Transverse colon (tissue), 4 donors: ENCODE measurements around the gene NOBOX. TPM values are rescaled to one million over a fixed set of nuclear protein-coding genes. Genes with fewer than 3 reads are reported as not detected.

Experiments
- DNase-seq: peaks from one replicate; pipeline ENCODE4 v3.0.0-alpha.2; 2019
- H3K27ac ChIP-seq, 4 donors: fragments of 200-600 bp; sonication (generic); 2 replicates each; pipeline ENCODE4 v1.5.1; 2016 to 2018; ENCODE audit warnings: inconsistent platforms in 4 of 4
- H3K27me3 ChIP-seq: fragments of 200-600 bp; sonication (generic); 2 replicates; pipeline ENCODE4 v1.5.1; 2017; ENCODE audit warnings: inconsistent platforms
- H3K36me3 ChIP-seq, 4 donors: fragments of 200-600 bp; sonication (generic); 2 replicates each; pipeline ENCODE4 v1.5.1; 2017 to 2019; ENCODE audit warnings: inconsistent platforms in 4 of 4
- H3K4me1 ChIP-seq, 4 donors: fragments of 200-600 bp; sonication (generic); 2 replicates each; pipeline ENCODE4 v1.5.1; 2017 to 2020; ENCODE audit warnings: inconsistent platforms in 4 of 4
- H3K4me3 ChIP-seq, 4 donors: fragments of 200-600 bp; sonication (generic); 1 replicate in 1 of 4; 2 replicates in 3 of 4; pipeline versions ENCODE4 v1.5.1 to v1.6.1; 2017 to 2019; ENCODE audit warnings: inconsistent platforms in 4 of 4
- H3K9me3 ChIP-seq, 2 donors: fragments of 200-600 bp; sonication (generic); 2 replicates each; pipeline ENCODE4 v1.5.1; 2017 to 2019; ENCODE audit warnings: inconsistent platforms in 2 of 2
- CTCF ChIP-seq, 5 experiments: fragments of 200-600 bp in 3 of 5; fragments of 450-650 bp in 2 of 5; sonication (generic) in 3 of 5; IDR thresholded peaks; 1 replicate in 2 of 5; 2 replicates in 3 of 5; pipeline ENCODE4 v1.5.1; 2016 to 2017; ENCODE audit warnings: antibody characterized with exemption in 5 of 5, inconsistent platforms in 3 of 5, mild to moderate bottlenecking in 2 of 5, moderate library complexity in 1 of 5
- EP300 ChIP-seq: sonication (generic); formaldehyde crosslinking; IDR thresholded peaks from one replicate; pipeline ENCODE4 v1.6.1; 2017; ENCODE audit warnings: antibody characterized with exemption, low read depth
- POLR2A ChIP-seq: fragments of 450-650 bp; IDR thresholded peaks from one replicate; pipeline ENCODE4 v1.6.1; 2016; ENCODE audit warnings: antibody characterized with exemption, mild to moderate bottlenecking, moderate library complexity
- POLR2AphosphoS5 ChIP-seq, 3 donors: sonication (generic); formaldehyde crosslinking; IDR thresholded peaks; one replicate each; pipeline ENCODE4 v1.6.1; 2016; ENCODE audit warnings: antibody characterized with exemption in 3 of 3
- WGBS, 2 donors: methylation state at CpG; one replicate each; pipeline ENCODE4 v1.1.5; 2018; ENCODE audit warnings: low coverage in 1 of 2; 5-methylcytosine and 5-hydroxymethylcytosine counted together
- in situ Hi-C, 4 donors: fragments of 200-750 bp; cut with MboI; loops; one replicate each; pipeline versions ENCODE4 v1.15.0 to v1.15.1; 2017; ENCODE audit warnings: low sequenced_read_pairs in 3 of 4, low pct_ligation_motif_present in 1 of 4, low pct_unique_long_range_greater_than_20kb in 1 of 4
- intact Hi-C: fragments of 100-400 bp; cut with DNase I; formaldehyde crosslinking; loops from one replicate; pipeline ENCODE4 v1.15.1; 2023; ENCODE audit warnings: low total_unique reads
- total RNA-seq, 4 donors: library from RNA; depleted of rRNA; stranded (reverse); fragments of >200 nt; gene quantifications; one replicate each; pipeline ENCODE4 v1.1.0, GENCODE V29; 2016

NOBOX gene
- total RNA-seq, 4 donors from 2014 or later: not detected

- in situ Hi-C loops: loop anchor here in 3 of 4 donors (5.0 to 25.0 kb wide), 3 partner anchors 222 to 235 kb away; no protein-coding TSS in a partner anchor
Observed at GRCh38 chr7:144397086-144397485, 6.4 kb downstream of the NOBOX start.

GRCh38 chr7:144391823-144392255 lies 11.7 kb downstream of the NOBOX start:
- TF ChIP-seq POLR2AphosphoS5 (IDR thresholded peaks at IDR 0.05): no peak
- TF ChIP-seq CTCF (IDR thresholded peaks at IDR 0.05): peak; percentile 71 to 85 (median 77)
- H3K4me3 ChIP-seq: peak overlapping the region in 1 of 4 donors; percentile 29
- H3K36me3 ChIP-seq: no peaks in the 10 kb centered on the region
- no peak overlapping the region for H3K27ac ChIP-seq
- intact Hi-C loops (no loop called here), in situ Hi-C loops (loop anchor here in 2 of 4 donors (10.0 to 25.0 kb wide), 2 partner anchors 217 to 230 kb away; no protein-coding TSS in a partner anchor)
- no peaks in the 10 kb centered on the region for H3K9me3 ChIP-seq
- DNase-seq: no peak
- H3K27me3 ChIP-seq: no peaks in the 10 kb centered on the region
- 0 to 4% methylated on average over 3 to 8 of the region's 8 CpGs for WGBS, 2 donors
- H3K4me1 ChIP-seq: peaks cover 0 to 16% (median 6%) of the 10 kb centered on the region in 4 donors

More at GRCh38 chr7:144397086-144397485, 6.4 kb downstream of the NOBOX start:
- Histone ChIP-seq H3K4me3 (no peak overlapping the region), H3K36me3 (no peaks in the 10 kb centered on the region), H3K27me3 (no peaks in the 10 kb centered on the region), H3K4me1 (peaks cover 0 to 2% (median 0%) of the 10 kb centered on the region in 4 donors), H3K27ac (no peak overlapping the region), H3K9me3 (no peaks in the 10 kb centered on the region)
- TF ChIP-seq CTCF (IDR thresholded peaks at IDR 0.05): no peak
- TF ChIP-seq POLR2AphosphoS5 (IDR thresholded peaks at IDR 0.05): no peak
- TF ChIP-seq POLR2A: no peak
- no peak for TF ChIP-seq EP300
- intact Hi-C loops: no loop called here
- no peak for DNase-seq
- WGBS, 2 donors: 66 to 78% methylated on average over 3 to 4 of the region's 4 CpGs

- in situ Hi-C loops: loop anchor here in 2 of 4 donors (10.0 to 25.0 kb wide), 2 partner anchors 216 to 229 kb away; no protein-coding TSS in a partner anchor
- no peak for TF ChIP-seq POLR2A
- WGBS, 2 donors: 93% methylated on average over 4 of the region's 4 CpGs; no CpG with 5 or more reads in 1 of the 2 donors
- Histone ChIP-seq H3K9me3 (no peaks in the 10 kb centered on the region), H3K27me3 (no peaks in the 10 kb centered on the region), H3K27ac (peak overlapping the region in 3 of 4 donors; percentile 16 to 62 (median 51)), H3K36me3 (no peaks in the 10 kb centered on the region), H3K4me3 (no peak overlapping the region), H3K4me1 (peaks cover 0 to 16% (median 6%) of the 10 kb centered on the region in 4 donors)
- DNase-seq: no peak
- intact Hi-C loops: no loop called here
Observed at GRCh38 chr7:144391014-144391413, 12.5 kb downstream of the NOBOX start.

GRCh38 chr7:144390481-144390880 lies 13.0 kb downstream of the NOBOX start:
- H3K27ac ChIP-seq: peak overlapping the region; percentile 16 to 62 (median 56)
- intact Hi-C loops: no loop called here
- TF ChIP-seq POLR2AphosphoS5 (IDR thresholded peaks at IDR 0.05): peak; percentile 22 to 58 (median 27)
- no peak for TF ChIP-seq CTCF (IDR thresholded peaks at IDR 0.05)
- no peak for TF ChIP-seq POLR2A
- TF ChIP-seq EP300: peak; percentile 36

GRCh38 chr7:144388950-144389349 lies 14.5 kb downstream of the NOBOX start:
- no peak for TF ChIP-seq EP300
- TF ChIP-seq CTCF (IDR thresholded peaks at IDR 0.05): no peak
- TF ChIP-seq POLR2A: no peak
- TF ChIP-seq POLR2AphosphoS5 (IDR thresholded peaks at IDR 0.05): no peak
- in situ Hi-C loops (loop anchor here in 1 of 4 donors (25.0 kb wide), 1 partner anchor 227 kb away; no protein-coding TSS in a partner anchor), intact Hi-C loops (no loop called here)
- Histone ChIP-seq H3K27ac (no peak overlapping the region), H3K4me1 (peaks cover 8 to 26% (median 11%) of the 10 kb centered on the region in 4 donors), H3K27me3 (no peaks in the 10 kb centered on the region), H3K4me3 (no peak overlapping the region), H3K36me3 (no peaks in the 10 kb centered on the region), H3K9me3 (no peaks in the 10 kb centered on the region)
- 85 to 91% methylated on average over 4 to 5 of the region's 5 CpGs for WGBS, 2 donors
- no peak for DNase-seq

More at GRCh38 chr7:144390481-144390880, 13.0 kb downstream of the NOBOX start:
- Histone ChIP-seq H3K36me3 (no peaks in the 10 kb centered on the region), H3K9me3 (no peaks in the 10 kb centered on the region), H3K27me3 (no peaks in the 10 kb centered on the region), H3K4me1 (peaks cover 0 to 16% (median 6%) of the 10 kb centered on the region in 4 donors), H3K4me3 (no peak overlapping the region)
- DNase-seq: no peak
- in situ Hi-C loops: loop anchor here in 2 of 4 donors (10.0 to 25.0 kb wide), 2 partner anchors 216 to 228 kb away; no protein-coding TSS in a partner anchor
- 69 to 80% methylated on average over 1 to 7 of the region's 7 CpGs for WGBS, 2 donors
